TTC549 (cell line): ENCODE data around the gene ADIRF.
"Not testable (repeated sequence)": the region's sequence is repeated elsewhere in the genome, so short reads cannot be mapped to it uniquely, and the experiment has no call there.

Source experiments
- FAIRE-seq: peaks from 2 replicates; lab custom pipeline; 2012; peaks lifted over from hg19 to GRCh38; lab: Jason Lieb, UNC

Gene ADIRF

GRCh38 chr10:86961481-86962091 is 6.7 kb upstream of the ADIRF start:
- FAIRE-seq, result no peak

GRCh38 chr10:86962136-86962980 is 5.9 kb upstream of the ADIRF start:
- FAIRE-seq, result no peak

- FAIRE-seq, result no peak
These were observed 5.3 kb upstream of the ADIRF start for GRCh38 chr10:86962981-86963310.

GRCh38 chr10:86963341-86963919 is 4.9 kb upstream of the ADIRF start:
- FAIRE-seq, result no peak

GRCh38 chr10:86964061-86964846 is 4.0 kb upstream of the ADIRF start:
- no peak for FAIRE-seq

GRCh38 chr10:86964847-86965190 is 3.5 kb upstream of the ADIRF start:
- FAIRE-seq, result no peak

- no peak for FAIRE-seq
These were observed 2.2 kb upstream of the ADIRF start for GRCh38 chr10:86965986-86966654.

- FAIRE-seq, result no peak
These were observed 771 bp upstream of the ADIRF start for GRCh38 chr10:86967481-86967941.

GRCh38 chr10:86968994-86969355 is 693 bp downstream of the ADIRF start:
- FAIRE-seq, result no peak

GRCh38 chr10:86969421-86970041 is 1.2 kb downstream of the ADIRF start:
- FAIRE-seq, result no peak

- FAIRE-seq, result no peak
These were observed 2.1 kb downstream of the ADIRF start for GRCh38 chr10:86970162-86970981.

- no peak for FAIRE-seq
These were observed 2.6 kb downstream of the ADIRF start for GRCh38 chr10:86970982-86971231.

- FAIRE-seq, result no peak
These were observed 3.1 kb downstream of the ADIRF start for GRCh38 chr10:86971232-86971991.

GRCh38 chr10:86972613-86973380 is 4.5 kb downstream of the ADIRF start:
- no peak for FAIRE-seq

- no peak for FAIRE-seq
These were observed 6.2 kb downstream of the ADIRF start for GRCh38 chr10:86974484-86974883.

- no peak for FAIRE-seq
These were observed 8.2 kb downstream of the ADIRF start for GRCh38 chr10:86976362-86977056.

- FAIRE-seq, result not testable (repeated sequence)
These were observed 10.2 kb downstream of the ADIRF start for GRCh38 chr10:86978457-86978856.

GRCh38 chr10:86979296-86979818 is 11.1 kb downstream of the ADIRF start:
- no peak for FAIRE-seq

GRCh38 chr10:86979977-86980448 is 11.7 kb downstream of the ADIRF start:
- no peak for FAIRE-seq
